Adipocyte (in vitro differentiated cells): Measurements from ENCODE around the gene RTCB.
"Not testable (repeated sequence)": the region's sequence is repeated elsewhere in the genome, so short reads cannot be mapped to it uniquely, and the experiment has no call there.

ENCODE experiments used
- DNase-seq: peaks from one replicate; pipeline ENCODE4 v3.0.0-alpha.2; 2015; ENCODE audit warnings: low read depth
- H3K27me3 ChIP-seq: replicated peaks from 2 replicates; pipeline ENCODE4 v1.7.0; 2013; ENCODE audit warnings: mild to moderate bottlenecking, low read length, moderate library complexity; ENCODE audit not compliant: control insufficient read depth, insufficient read depth
- H3K36me3 ChIP-seq: 2 replicates; pipeline ENCODE4 v1.7.0; 2013; ENCODE audit warnings: low read length, mild to moderate bottlenecking, moderate library complexity; ENCODE audit not compliant: control insufficient read depth, insufficient read depth, severe bottlenecking
- H3K4me1 ChIP-seq: 2 replicates; pipeline ENCODE4 v1.7.0; 2013; ENCODE audit warnings: mild to moderate bottlenecking, low read length, moderate library complexity; ENCODE audit not compliant: control insufficient read depth, insufficient read depth
- H3K4me3 ChIP-seq: 2 replicates; pipeline ENCODE4 v1.7.0; 2013; ENCODE audit warnings: mild to moderate bottlenecking, low read length, moderate library complexity
- H3K9ac ChIP-seq: 2 replicates; pipeline ENCODE4 v1.7.0; 2013; ENCODE audit warnings: mild to moderate bottlenecking, low read length, moderate library complexity
- H3K9me3 ChIP-seq: 2 replicates; pipeline ENCODE4 v1.7.0; 2013; ENCODE audit warnings: mild to moderate bottlenecking, low read length, moderate library complexity; ENCODE audit not compliant: control insufficient read depth

Gene RTCB

DNA sequence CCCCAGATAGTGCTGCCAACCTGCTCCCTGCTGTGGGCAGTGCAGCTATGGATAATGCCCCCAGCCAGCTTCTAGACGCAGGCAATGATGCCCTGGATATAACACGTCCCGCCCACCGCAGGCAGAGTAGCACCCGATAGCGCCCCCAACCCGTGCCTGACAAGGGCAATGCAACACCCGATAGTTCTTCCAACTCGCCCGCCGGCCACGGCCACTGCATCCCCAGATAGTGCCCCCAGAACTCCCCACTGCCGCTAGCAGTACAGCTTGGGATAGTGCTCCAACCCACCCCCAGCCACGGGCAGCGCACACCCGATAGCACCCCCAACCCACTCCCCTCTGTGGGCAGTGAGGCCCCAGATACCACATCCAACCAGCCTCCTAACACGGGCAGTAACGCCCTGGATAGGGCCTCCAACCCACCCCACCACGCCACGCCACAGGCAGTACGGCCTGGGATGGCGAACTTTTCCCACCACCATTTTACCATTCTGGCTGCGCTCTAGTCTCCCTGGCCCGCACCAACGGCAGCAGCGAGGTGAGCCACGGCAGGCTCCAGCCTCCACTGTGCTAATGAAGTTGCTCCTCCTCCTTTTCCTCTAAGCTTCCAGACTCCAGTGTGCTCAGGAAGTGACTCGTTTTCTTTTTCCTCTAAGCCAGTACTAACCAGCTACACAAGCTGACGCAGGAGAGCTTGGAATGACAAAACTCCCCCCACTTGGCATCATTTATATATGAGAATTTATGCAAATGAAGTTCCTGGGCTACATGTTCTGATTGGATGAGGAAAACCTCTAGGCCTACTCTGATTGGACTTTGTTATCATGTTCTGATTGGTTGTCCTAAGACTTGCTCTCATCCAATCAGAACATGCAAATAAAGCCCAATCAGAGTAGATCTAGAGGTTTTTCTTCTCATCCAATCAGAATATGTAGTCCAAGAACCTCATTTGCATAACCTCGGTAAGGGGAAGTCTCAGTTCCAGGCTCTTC is 57.4 kb downstream of the RTCB start:
- H3K27me3 ChIP-seq = peaks cover 8% of the 10 kb centered on the region
- H3K4me3 ChIP-seq = no peak overlapping the region
- no peak for DNase-seq
- H3K9me3 ChIP-seq = no peaks in the 10 kb centered on the region
- H3K4me1 ChIP-seq = no peaks in the 10 kb centered on the region
- H3K9ac ChIP-seq = no peak overlapping the region
- no peaks in the 10 kb centered on the region for H3K36me3 ChIP-seq

DNA sequence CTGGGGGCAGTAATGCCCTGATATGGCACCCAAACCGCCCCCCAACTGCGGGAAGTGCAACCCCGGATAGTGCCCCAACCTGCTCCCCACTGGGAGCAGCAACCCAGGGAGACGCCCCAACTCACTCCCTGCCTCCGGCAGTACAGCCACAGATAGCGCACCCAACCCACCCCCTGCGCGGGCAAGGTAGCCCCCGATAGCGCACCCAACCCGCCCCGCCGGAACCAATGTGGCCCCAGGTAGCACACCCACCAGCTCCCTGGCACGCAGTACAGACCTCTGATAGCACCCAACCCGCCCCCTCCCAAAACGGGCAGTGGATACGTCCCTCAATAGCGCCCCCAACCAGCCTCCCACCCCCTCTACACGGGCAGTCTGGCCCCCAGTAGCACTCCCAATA is 58.2 kb downstream of the RTCB start:
- peaks cover 8% of the 10 kb centered on the region for H3K27me3 ChIP-seq
- no peaks in the 10 kb centered on the region for H3K36me3 ChIP-seq
- H3K9ac ChIP-seq = no peak overlapping the region
- H3K4me1 ChIP-seq = no peaks in the 10 kb centered on the region
- DNase-seq = no peak
- H3K4me3 ChIP-seq = no peak overlapping the region
- H3K9me3 ChIP-seq = no peaks in the 10 kb centered on the region

DNA sequence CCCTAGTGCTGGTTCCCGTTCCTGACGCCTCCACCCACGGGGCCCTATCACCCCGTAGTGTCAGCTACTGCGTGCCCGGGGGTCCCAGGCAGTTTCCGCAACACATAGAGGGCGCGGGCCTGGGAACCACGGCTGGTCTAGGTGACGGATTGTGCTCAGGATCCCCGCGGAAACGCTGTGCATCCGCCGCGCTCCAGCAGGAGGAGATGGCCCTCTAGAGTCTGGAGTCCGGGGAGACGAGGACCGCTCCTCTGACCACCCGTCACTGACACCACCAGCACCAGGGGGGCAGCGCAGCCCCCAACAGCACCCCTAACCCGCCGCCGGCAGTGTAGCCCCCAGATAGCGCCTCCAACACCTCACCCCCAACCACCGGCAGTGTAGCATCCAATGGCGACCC is 58.8 kb downstream of the RTCB start:
- H3K27me3 ChIP-seq = peaks cover 8% of the 10 kb centered on the region
- no peaks in the 10 kb centered on the region for H3K4me1 ChIP-seq
- H3K9me3 ChIP-seq = no peaks in the 10 kb centered on the region
- no peak overlapping the region for H3K9ac ChIP-seq
- H3K4me3 ChIP-seq = no peak overlapping the region
- no peaks in the 10 kb centered on the region for H3K36me3 ChIP-seq
- DNase-seq = no peak

DNA sequence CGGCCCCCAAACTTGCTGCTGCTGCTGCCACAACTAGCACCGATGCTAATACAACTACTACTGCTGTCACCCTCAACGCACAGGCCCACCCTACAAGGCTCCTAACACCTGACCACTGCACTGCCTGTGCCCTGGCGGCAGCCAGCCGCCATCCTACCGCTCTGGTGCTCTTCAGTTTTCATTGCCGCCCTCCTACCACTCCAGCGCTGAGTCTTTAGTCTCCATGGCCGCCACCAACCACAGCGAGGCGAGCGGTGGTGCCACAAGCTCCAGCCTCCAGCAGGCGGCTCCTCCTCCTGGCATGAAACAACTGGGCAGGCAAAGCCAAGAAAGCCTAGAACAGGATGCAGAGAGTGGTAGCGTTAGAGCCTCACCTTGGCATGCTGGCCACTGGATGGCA is 59.4 kb downstream of the RTCB start:
- Histone ChIP-seq H3K36me3 (no peaks in the 10 kb centered on the region), H3K27me3 (peaks cover 8% of the 10 kb centered on the region), H3K4me3 (no peak overlapping the region), H3K4me1 (no peaks in the 10 kb centered on the region), H3K9ac (no peak overlapping the region), H3K9me3 (no peaks in the 10 kb centered on the region)
- no peak for DNase-seq

DNA sequence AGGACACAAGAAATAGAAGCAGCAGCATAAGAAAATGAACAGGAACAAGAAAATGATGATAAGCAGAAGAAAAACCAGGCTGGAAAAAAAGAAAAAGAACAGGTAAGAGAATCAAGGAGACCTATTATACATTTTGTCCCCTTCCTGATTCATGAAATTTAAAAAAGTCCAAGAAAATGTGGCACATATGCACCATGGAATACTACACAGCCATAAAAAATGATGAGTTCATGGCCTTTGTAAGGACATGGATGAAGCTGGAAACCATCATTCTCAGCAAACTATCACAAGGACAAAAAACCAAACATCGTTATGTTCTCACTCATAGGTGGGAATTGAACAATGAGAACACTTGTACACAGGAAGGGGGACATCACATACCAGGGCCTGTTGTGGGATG is 60.2 kb downstream of the RTCB start:
- not testable (repeated sequence) for H3K36me3 ChIP-seq, DNase-seq, H3K27me3 ChIP-seq, H3K9ac ChIP-seq, H3K9me3 ChIP-seq, H3K4me1 ChIP-seq, H3K4me3 ChIP-seq

DNA sequence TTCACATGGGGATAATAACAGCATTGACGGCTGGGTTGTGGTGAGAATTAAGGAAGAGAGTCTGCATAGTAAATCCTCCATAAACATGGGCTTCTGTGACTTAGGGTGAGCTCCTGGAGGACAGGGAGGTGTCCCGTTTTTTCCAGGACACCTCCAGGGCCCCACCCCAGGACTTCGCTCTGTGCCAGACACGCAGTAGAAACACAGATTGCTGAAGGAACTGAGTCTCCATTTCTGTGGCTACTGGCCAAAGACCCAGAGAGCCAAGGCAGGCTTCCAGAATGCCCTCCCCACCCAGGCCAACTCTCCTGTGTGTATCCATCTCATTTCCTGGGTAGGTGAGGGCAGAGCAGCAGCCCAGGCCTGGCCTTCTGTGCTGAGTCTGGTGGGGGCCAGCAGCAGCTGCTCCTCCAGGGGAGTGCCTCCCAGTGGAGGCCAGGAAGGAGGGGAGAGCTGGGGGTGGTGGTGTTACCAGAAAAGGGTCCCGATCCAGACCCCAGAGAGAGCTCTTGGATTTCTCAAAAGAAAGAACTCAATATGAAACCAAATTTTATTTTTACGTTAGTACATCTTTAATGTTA is 63.9 kb downstream of the RTCB start:
- H3K9me3 ChIP-seq = peaks cover 4% of the 10 kb centered on the region
- no peaks in the 10 kb centered on the region for H3K36me3 ChIP-seq
- DNase-seq = no peak
- H3K4me3 ChIP-seq = no peak overlapping the region
- no peak overlapping the region for H3K9ac ChIP-seq
- H3K4me1 ChIP-seq = no peaks in the 10 kb centered on the region
- H3K27me3 ChIP-seq = peaks cover 20% of the 10 kb centered on the region

DNA sequence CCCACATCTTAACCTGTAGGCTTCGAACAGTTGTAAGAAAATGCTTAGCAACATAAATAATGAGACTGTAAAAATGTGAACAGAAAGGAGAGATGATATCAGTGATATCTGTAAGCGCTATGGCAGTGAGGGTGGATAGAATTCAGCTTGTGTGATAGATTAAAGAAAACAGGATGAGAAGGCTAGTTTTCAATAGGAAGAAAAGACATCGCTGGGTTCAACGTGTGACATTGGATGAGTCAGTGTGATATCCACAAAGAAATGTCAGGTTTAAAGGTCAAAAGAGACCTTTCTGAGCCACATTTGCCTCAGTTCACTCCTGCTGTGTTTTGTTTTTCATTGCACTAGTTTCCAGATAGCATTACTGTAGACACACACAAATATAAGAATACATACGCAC is 68.1 kb downstream of the RTCB start:
- no peaks in the 10 kb centered on the region for H3K4me1 ChIP-seq
- no peak overlapping the region for H3K9ac ChIP-seq
- H3K4me3 ChIP-seq = no peak overlapping the region
- no peak for DNase-seq
- no peaks in the 10 kb centered on the region for H3K36me3 ChIP-seq
- peaks cover 45% of the 10 kb centered on the region for H3K27me3 ChIP-seq
- H3K9me3 ChIP-seq = peaks cover 4% of the 10 kb centered on the region

DNA sequence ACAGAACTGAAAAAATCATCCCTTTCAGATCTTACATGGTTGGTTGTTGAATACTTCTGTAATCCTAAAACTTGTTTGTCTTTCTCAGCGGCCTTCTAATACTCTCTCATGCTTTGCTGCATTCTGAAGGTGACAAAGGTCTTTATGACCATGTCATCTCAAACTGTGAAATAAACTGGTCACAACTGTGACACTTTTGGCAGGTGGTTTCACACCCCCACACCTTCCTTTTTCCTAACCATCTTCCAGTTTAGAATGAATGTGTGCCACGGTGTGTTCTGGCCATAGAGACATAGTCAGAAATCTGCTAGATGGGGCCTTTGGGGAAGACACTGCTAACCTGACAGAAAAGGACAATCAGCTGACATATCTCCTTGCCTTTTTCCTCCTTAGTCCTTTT is 69.1 kb downstream of the RTCB start:
- peaks cover 49% of the 10 kb centered on the region for H3K27me3 ChIP-seq
- no peak overlapping the region for H3K9ac ChIP-seq
- H3K9me3 ChIP-seq = peaks cover 4% of the 10 kb centered on the region
- no peak overlapping the region for H3K4me3 ChIP-seq
- DNase-seq = no peak
- H3K36me3 ChIP-seq = no peaks in the 10 kb centered on the region
- H3K4me1 ChIP-seq = no peaks in the 10 kb centered on the region

DNA sequence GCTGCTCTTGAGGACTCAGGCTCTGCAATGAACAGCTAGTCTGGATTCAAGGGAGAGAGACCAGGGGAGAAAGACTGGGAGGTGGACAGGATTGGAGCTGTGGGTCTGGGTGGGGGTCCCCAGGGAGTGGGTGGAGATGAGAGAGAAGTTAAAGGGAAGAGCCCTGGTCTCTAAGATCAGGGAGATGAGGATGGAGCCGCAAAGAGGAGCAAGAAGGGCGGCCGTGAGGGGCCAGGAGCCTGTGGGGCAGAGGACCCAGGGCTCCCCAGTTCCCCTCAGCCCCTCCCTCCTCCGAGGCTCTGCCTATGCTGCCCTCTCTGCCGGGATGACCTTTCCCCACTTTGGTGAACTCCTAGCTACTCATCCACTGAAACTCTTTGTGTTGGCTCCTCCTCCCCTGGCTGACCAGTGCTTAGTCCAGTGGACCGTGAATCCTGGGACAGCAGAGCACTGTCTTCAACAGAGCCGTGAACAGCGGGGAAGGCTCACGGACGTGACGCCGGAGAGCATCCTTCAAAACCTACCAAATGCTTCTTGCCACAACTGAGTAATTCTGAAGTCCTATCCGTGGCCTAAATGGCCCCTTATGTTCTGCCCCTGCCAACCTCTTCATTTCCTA is 70.8 kb downstream of the RTCB start:
- H3K36me3 ChIP-seq = no peaks in the 10 kb centered on the region
- no peak overlapping the region for H3K4me3 ChIP-seq
- H3K9ac ChIP-seq = no peak overlapping the region
- H3K4me1 ChIP-seq = peaks cover 4% of the 10 kb centered on the region
- DNase-seq = no peak
- H3K9me3 ChIP-seq = peaks cover 4% of the 10 kb centered on the region
- H3K27me3 ChIP-seq = peaks cover 60% of the 10 kb centered on the region

DNA sequence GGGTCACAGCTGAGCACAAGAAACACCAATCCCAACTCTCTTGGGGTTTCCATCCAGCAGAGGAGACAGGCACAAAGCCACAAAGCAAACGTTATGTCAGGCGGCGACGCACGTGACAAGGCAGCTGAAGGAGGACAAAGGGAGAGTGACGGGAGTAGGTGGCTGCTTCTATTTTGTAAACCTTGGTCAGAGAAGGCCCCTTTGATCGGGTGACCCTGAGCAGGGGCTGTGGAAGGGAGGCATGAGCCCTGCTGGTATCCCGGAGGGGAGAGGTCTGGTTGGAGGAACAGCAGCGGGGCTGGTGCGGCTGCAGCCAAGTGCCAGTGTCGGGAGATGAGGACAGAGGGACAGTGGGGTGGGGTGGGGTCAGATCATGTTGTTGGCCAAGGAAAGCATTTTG is 71.6 kb downstream of the RTCB start:
- peaks cover 63% of the 10 kb centered on the region for H3K27me3 ChIP-seq
- H3K9ac ChIP-seq = no peak overlapping the region
- H3K9me3 ChIP-seq = no peaks in the 10 kb centered on the region
- H3K4me3 ChIP-seq = no peak overlapping the region
- H3K36me3 ChIP-seq = no peaks in the 10 kb centered on the region
- no peak for DNase-seq
- H3K4me1 ChIP-seq = peaks cover 4% of the 10 kb centered on the region

DNA sequence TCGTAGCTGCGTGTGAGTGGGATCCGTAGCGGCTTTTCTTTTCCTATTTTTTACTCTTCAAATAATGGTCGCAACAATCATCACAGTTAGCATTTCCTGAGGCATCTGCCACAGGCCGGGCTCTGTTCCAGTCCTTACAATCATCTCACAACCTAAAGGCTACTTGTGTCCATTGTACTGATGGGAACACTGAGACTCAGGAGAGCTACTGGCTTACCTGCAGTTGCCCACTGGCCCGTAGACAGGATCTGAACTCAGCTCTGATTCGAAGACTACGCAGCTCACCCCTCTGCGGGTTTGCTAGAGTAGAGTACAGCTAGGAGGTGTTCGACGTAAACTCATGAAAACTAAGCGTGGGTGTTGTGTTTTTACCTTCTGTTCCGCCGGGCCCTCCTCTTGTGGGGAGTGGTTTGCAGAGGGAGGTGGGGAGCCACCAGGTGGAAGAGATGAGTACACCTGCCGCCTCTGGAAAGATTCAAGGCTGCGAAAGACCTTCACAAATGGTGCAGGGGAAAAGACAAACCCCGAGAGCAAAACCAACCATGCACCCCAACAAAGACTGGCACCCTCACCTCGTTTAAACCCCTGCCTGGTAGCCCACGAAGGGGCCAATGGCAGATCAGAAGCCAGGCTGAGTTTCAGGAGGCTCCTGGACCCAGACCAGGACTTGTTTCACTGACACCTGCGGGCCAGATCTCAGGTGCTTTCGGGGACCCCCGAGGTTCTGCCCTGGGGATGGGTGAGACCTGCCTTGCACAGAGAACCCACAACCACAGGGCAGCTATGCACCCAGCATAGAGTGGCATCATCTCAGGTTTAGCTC is 72.6 kb downstream of the RTCB start:
- H3K9me3 ChIP-seq = no peaks in the 10 kb centered on the region
- no peak overlapping the region for H3K9ac ChIP-seq
- H3K27me3 ChIP-seq = peaks cover 67% of the 10 kb centered on the region
- no peak for DNase-seq
- H3K4me3 ChIP-seq = no peak overlapping the region
- no peaks in the 10 kb centered on the region for H3K36me3 ChIP-seq
- peaks cover 4% of the 10 kb centered on the region for H3K4me1 ChIP-seq
